H1 (cell line): ENCODE measurements around the gene PRCP.

Source experiments
- CEBPB ChIP-seq: IDR thresholded peaks from 2 replicates; pipeline ENCODE4 v1.6.1; 2012; ENCODE audit warnings: low read depth, low read length
- KDM1A ChIP-seq: fragments of 200-600, 300-600 bp; sonication (generic); IDR thresholded peaks from 2 replicates; pipeline ENCODE4 v1.7.1; 2016; ENCODE audit warnings: mild to moderate bottlenecking, low read length, borderline replicate concordance
- POLR2A ChIP-seq, 2 experiments: IDR thresholded peaks; 1 replicate in 1 of 2; 2 replicates in 1 of 2; pipeline ENCODE4 v1.6.1; 2011; ENCODE audit warnings: low read depth in 2 of 2, low read length in 2 of 2, mild to moderate bottlenecking in 2 of 2; ENCODE audit errors: control extremely low read depth in 1 of 2
- POLR2AphosphoS5 ChIP-seq: IDR thresholded peaks from 2 replicates; pipeline ENCODE4 v1.6.1; 2011; ENCODE audit warnings: low read depth, low read length
- RAD21 ChIP-seq, 2 experiments: IDR thresholded peaks in 1 of 2; conservative IDR thresholded peaks in 1 of 2; 2 replicates each; pipeline ENCODE4 v1.6.1; 2011; ENCODE audit warnings: low read depth in 2 of 2, low read length in 2 of 2, improper control_type of control experiment in 1 of 2, inconsistent platforms in 1 of 2, mild to moderate bottlenecking in 1 of 2, moderate library complexity in 1 of 2
- RNF2 ChIP-seq: fragments of 200-900, 300-1000 bp; sonication (generic); IDR thresholded peaks from 2 replicates; pipeline ENCODE4 v1.7.1; 2016; ENCODE audit warnings: borderline replicate concordance, low read depth, mild to moderate bottlenecking, antibody characterized with exemption, low read length; ENCODE audit not compliant: poor library complexity, severe bottlenecking; ENCODE audit errors: missing control alignments
- SAP30 ChIP-seq: fragments of 300-600 bp; sonication (generic); IDR thresholded peaks from 2 replicates; pipeline ENCODE4 v1.7.1; 2012; ENCODE audit warnings: low read length, moderate library complexity, mild to moderate bottlenecking, inconsistent platforms; ENCODE audit not compliant: insufficient read depth, insufficient replicate concordance
- SIN3A ChIP-seq, 2 experiments: IDR thresholded peaks in 1 of 2; conservative IDR thresholded peaks in 1 of 2; 2 replicates each; pipeline ENCODE4 v1.6.1; 2011 to 2012; ENCODE audit warnings: low read length in 2 of 2, improper control_type of control experiment in 1 of 2, low read depth in 1 of 2, mild to moderate bottlenecking in 1 of 2
- SIX5 ChIP-seq: IDR thresholded peaks from 2 replicates; pipeline ENCODE4 v1.6.1; 2011; ENCODE audit warnings: mild to moderate bottlenecking, low read depth, low read length
- TAF1 ChIP-seq: IDR thresholded peaks from 2 replicates; pipeline ENCODE4 v1.6.1; 2011; ENCODE audit warnings: mild to moderate bottlenecking, low read depth, low read length
- YY1 ChIP-seq: IDR thresholded peaks from 2 replicates; pipeline ENCODE4 v1.6.1; 2011; ENCODE audit warnings: low read depth, mild to moderate bottlenecking, low read length
- TF ChIP-seq, protein P1 (sequence below), 3 experiments: IDR thresholded peaks; 1 replicate in 2 of 3; 2 replicates in 1 of 3; pipeline versions ENCODE4 v1.5.1 to v1.6.1; 2011; ENCODE audit warnings: low read length in 3 of 3, mild to moderate bottlenecking in 3 of 3, inconsistent platforms in 2 of 3, low read depth in 1 of 3, moderate library complexity in 1 of 3; ENCODE audit not compliant: insufficient read depth in 1 of 3; ENCODE audit errors: control extremely low read depth in 1 of 3
- TF ChIP-seq, protein P2 (sequence below): IDR thresholded peaks from 2 replicates; pipeline ENCODE4 v1.6.1; 2012; ENCODE audit warnings: inconsistent platforms

DNA sequence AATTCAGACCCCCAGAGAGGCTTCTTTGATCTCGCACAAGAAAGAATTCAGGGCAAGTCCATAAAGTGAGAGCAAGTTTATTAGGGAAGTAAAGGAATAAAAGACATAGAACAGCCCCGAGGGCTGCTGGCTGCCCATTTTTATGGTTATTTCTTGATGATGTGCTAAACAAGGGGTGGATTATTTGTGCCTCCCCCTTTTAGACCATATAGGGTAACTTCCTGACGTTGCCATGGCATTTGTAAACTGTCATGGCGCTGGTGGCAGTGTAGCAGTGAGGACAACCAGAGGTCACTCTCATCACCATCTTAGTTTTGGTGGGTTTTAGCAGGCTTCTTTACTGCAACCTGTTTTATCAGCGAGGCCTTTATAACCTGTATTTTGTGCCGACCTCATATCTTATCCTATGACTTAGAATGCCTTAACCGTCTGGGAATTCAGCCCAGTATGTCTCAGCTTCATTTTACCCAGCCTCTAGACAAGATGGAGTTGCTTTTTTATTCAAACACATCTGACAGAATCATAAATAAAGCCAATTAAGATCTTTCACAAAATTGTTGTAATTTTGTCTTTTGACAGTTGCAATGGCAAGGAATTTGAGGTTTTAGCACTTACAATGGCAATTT, 8.9 kb upstream of the PRCP start:
- TF ChIP-seq RAD21 (IDR thresholded peaks at IDR 0.05 in 1 of 2, conservative IDR thresholded peaks at IDR 0.05 in 1 of 2; ENCODE audit: low read depth in 2 of 2, low read length in 2 of 2) = no peak
- TF ChIP-seq KDM1A = no peak
- TF ChIP-seq POLR2A (IDR thresholded peaks at IDR 0.05; ENCODE audit: control extremely low read depth in 1 of 2, low read depth in 2 of 2, low read length in 2 of 2) = no peak
- TF ChIP-seq, protein P1, sequence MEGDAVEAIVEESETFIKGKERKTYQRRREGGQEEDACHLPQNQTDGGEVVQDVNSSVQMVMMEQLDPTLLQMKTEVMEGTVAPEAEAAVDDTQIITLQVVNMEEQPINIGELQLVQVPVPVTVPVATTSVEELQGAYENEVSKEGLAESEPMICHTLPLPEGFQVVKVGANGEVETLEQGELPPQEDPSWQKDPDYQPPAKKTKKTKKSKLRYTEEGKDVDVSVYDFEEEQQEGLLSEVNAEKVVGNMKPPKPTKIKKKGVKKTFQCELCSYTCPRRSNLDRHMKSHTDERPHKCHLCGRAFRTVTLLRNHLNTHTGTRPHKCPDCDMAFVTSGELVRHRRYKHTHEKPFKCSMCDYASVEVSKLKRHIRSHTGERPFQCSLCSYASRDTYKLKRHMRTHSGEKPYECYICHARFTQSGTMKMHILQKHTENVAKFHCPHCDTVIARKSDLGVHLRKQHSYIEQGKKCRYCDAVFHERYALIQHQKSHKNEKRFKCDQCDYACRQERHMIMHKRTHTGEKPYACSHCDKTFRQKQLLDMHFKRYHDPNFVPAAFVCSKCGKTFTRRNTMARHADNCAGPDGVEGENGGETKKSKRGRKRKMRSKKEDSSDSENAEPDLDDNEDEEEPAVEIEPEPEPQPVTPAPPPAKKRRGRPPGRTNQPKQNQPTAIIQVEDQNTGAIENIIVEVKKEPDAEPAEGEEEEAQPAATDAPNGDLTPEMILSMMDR (IDR thresholded peaks at IDR 0.05; ENCODE audit: control extremely low read depth in 1 of 3, insufficient read depth in 1 of 3, low read depth in 1 of 3, low read length in 3 of 3) = no peak
- no peak for TF ChIP-seq SIN3A (conservative IDR thresholded peaks at IDR 0.05 in 1 of 2, IDR thresholded peaks at IDR 0.05 in 1 of 2; ENCODE audit: low read depth in 1 of 2, low read length in 2 of 2)
- TF ChIP-seq RNF2 = no peak
- TF ChIP-seq POLR2AphosphoS5 = no peak
- TF ChIP-seq CEBPB = no peak
- TF ChIP-seq YY1 = peak; percentile 74; the same call in 1 of the 2 replicates
- TF ChIP-seq TAF1 = no peak
- TF ChIP-seq, protein P2, sequence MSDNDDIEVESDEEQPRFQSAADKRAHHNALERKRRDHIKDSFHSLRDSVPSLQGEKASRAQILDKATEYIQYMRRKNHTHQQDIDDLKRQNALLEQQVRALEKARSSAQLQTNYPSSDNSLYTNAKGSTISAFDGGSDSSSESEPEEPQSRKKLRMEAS = no peak
- TF ChIP-seq SAP30 = no peak
- TF ChIP-seq SIX5 = no peak
